Parathyroid adenoma (tissue), 2 donors: Measurements from ENCODE around the gene EFCAB11.

ENCODE experiments used
- H2AFZ ChIP-seq: fragments of 300-600 bp; sonication (generic); one replicate; pipeline ENCODE4 v1.7.0; 2017; ENCODE audit warnings: antibody characterized with exemption, mild to moderate bottlenecking
- H3K27ac ChIP-seq: fragments of 300-600 bp; sonication (generic); one replicate; pipeline ENCODE4 v1.7.0; 2017
- H3K27me3 ChIP-seq: fragments of 300-600 bp; sonication (generic); one replicate; pipeline ENCODE4 v1.7.0; 2017; ENCODE audit warnings: low read length; ENCODE audit not compliant: control insufficient read depth, insufficient read depth
- H3K36me3 ChIP-seq: fragments of 300-600 bp; sonication (generic); one replicate; pipeline ENCODE4 v1.7.0; 2017; ENCODE audit warnings: low read length; ENCODE audit not compliant: control insufficient read depth, insufficient read depth
- H3K4me1 ChIP-seq: fragments of 300-600 bp; sonication (generic); one replicate; pipeline ENCODE4 v1.7.0; 2017; ENCODE audit warnings: control low read depth
- H3K4me2 ChIP-seq: fragments of 300-600 bp; sonication (generic); one replicate; pipeline ENCODE4 v1.7.0; 2017; ENCODE audit warnings: low read length
- H3K4me3 ChIP-seq: fragments of 300-600 bp; sonication (generic); one replicate; pipeline ENCODE4 v1.7.0; 2017; ENCODE audit warnings: low read depth, low read length
- H3K79me2 ChIP-seq: fragments of 300-600 bp; sonication (generic); one replicate; pipeline ENCODE4 v1.7.0; 2017; ENCODE audit warnings: control low read depth
- H3K9ac ChIP-seq: fragments of 300-600 bp; sonication (generic); one replicate; pipeline ENCODE4 v1.7.0; 2017; ENCODE audit warnings: mild to moderate bottlenecking
- H3K9me3 ChIP-seq: fragments of 300-600 bp; sonication (generic); one replicate; pipeline ENCODE4 v1.7.0; 2017; ENCODE audit warnings: low read length; ENCODE audit not compliant: control insufficient read depth
- TF ChIP-seq, protein P1 (sequence below): fragments of 300-600 bp; sonication (generic); IDR thresholded peaks from one replicate; pipeline ENCODE4 v1.7.0; 2017; ENCODE audit warnings: antibody characterized with exemption, mild to moderate bottlenecking
- donor health status: primary hyperparathyroidism.

Gene EFCAB11

DNA sequence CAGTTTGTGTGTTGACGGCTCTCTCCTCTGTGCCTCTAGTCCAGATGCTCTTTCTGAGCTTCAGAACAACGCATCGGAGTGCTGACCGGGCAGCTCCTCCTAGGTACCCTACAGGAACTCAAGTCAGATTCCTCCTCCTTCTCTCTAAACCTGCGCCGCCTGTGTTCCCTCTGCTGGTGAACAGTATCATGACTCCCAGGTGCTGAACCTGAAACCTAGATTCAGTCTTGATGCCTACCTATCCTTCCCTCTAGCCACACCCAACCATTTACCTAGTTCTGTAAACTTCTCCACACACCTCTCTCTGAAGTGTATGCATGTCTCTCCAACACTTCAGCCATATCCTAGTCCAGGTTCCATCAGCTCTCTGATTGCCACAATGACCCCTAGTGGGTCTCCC lies 112.7 kb downstream of the EFCAB11 start:
- H3K79me2 ChIP-seq = no peaks in the 10 kb centered on the region
- TF ChIP-seq, protein P1, sequence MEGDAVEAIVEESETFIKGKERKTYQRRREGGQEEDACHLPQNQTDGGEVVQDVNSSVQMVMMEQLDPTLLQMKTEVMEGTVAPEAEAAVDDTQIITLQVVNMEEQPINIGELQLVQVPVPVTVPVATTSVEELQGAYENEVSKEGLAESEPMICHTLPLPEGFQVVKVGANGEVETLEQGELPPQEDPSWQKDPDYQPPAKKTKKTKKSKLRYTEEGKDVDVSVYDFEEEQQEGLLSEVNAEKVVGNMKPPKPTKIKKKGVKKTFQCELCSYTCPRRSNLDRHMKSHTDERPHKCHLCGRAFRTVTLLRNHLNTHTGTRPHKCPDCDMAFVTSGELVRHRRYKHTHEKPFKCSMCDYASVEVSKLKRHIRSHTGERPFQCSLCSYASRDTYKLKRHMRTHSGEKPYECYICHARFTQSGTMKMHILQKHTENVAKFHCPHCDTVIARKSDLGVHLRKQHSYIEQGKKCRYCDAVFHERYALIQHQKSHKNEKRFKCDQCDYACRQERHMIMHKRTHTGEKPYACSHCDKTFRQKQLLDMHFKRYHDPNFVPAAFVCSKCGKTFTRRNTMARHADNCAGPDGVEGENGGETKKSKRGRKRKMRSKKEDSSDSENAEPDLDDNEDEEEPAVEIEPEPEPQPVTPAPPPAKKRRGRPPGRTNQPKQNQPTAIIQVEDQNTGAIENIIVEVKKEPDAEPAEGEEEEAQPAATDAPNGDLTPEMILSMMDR = peak; percentile 29
- H2AFZ ChIP-seq = no peak overlapping the region
- no peak overlapping the region for H3K4me3 ChIP-seq
- no peak overlapping the region for H3K27ac ChIP-seq
- H3K9ac ChIP-seq = no peak overlapping the region
- H3K9me3 ChIP-seq = peaks cover 3% of the 10 kb centered on the region
- H3K4me1 ChIP-seq = peaks cover 19% of the 10 kb centered on the region
- no peaks in the 10 kb centered on the region for H3K27me3 ChIP-seq
- no peaks in the 10 kb centered on the region for H3K36me3 ChIP-seq
- H3K4me2 ChIP-seq = peak overlapping the region; percentile 17

- Histone ChIP-seq H3K4me2 (no peak overlapping the region), H3K4me3 (no peak overlapping the region), H3K79me2 (no peaks in the 10 kb centered on the region)
Observed at GRCh38 chr14:89836830-89837469, 117.6 kb downstream of the EFCAB11 start.

DNA sequence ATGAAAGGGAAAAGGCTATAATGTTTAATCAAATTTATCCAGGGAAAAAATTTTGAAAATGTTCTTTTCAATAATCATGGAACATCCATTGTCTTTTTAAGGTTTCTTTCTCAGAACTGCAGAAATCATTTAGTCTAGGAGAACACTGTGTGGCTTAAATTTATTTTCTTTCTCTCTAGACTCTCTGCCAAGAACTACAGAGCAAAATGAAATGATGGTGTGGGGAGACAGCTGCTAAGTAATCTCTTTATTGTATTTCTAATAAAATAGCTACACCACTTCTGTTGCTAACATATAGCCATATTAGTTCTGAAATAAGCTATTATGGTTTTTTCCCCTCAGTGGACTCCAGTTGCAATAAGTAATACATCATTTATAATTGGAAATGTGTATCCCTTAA lies 120.9 kb downstream of the EFCAB11 start:
- Histone ChIP-seq H3K9me3 (peaks cover 3% of the 10 kb centered on the region), H3K27me3 (no peaks in the 10 kb centered on the region), H3K4me3 (no peak overlapping the region), H3K27ac (peak overlapping the region; percentile 83), H3K79me2 (no peaks in the 10 kb centered on the region), H3K9ac (no peak overlapping the region), H3K4me1 (peaks cover 43% of the 10 kb centered on the region), H3K4me2 (peak overlapping the region; percentile 62), H2AFZ (peak overlapping the region; percentile 13), H3K36me3 (no peaks in the 10 kb centered on the region)
- TF ChIP-seq, protein P1 = no peak

More at GRCh38 chr14:89836830-89837469, 117.6 kb downstream of the EFCAB11 start:
- peaks cover 3% of the 10 kb centered on the region for H3K9me3 ChIP-seq
- H3K4me1 ChIP-seq = peaks cover 49% of the 10 kb centered on the region
- H2AFZ ChIP-seq = peak overlapping the region; percentile 16
- H3K9ac ChIP-seq = no peak overlapping the region
- no peak overlapping the region for H3K27ac ChIP-seq
- no peaks in the 10 kb centered on the region for H3K27me3 ChIP-seq
- TF ChIP-seq, protein P1 = no peak
- H3K36me3 ChIP-seq = no peaks in the 10 kb centered on the region

DNA sequence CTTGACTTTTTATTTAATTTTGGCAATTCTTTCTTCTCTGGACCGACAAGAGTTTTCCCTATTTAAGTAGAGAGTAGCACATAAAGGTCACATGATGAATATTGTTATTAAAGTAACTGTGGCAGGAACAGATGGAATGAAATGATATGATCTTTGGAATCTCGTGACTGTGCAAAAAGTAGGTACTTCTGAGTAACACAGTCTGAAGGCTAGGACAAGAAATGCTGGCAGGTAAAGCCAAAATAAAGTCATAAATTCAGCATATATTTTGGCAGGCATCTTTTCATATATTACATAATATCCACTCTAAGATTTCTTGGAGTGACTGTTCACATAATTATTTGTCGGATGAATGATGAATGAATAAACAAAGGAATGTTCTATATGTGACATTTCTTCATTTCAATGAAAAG lies 121.4 kb downstream of the EFCAB11 start:
- Histone ChIP-seq H3K9ac (no peak overlapping the region), H3K79me2 (no peaks in the 10 kb centered on the region), H3K27ac (peak overlapping the region; percentile 83)

More for the DNA sequence above, 121.4 kb downstream of the EFCAB11 start:
- H3K27me3 ChIP-seq = no peaks in the 10 kb centered on the region
- TF ChIP-seq, protein P1 = no peak
- no peaks in the 10 kb centered on the region for H3K36me3 ChIP-seq
- H3K4me2 ChIP-seq = peak overlapping the region; percentile 62
- H3K4me3 ChIP-seq = peak overlapping the region; percentile 19
- peak overlapping the region; percentile 13 for H2AFZ ChIP-seq
- H3K9me3 ChIP-seq = peaks cover under 1% of the 10 kb centered on the region
- peaks cover 42% of the 10 kb centered on the region for H3K4me1 ChIP-seq
